ENCODE measurements around the gene OBSCN.

Gene OBSCN

GRCh38 chr1:228332797-228333738, 125.2 kb downstream of the OBSCN start:
- Histone ChIP-seq H3K9ac (ENCODE audit: low read depth, low read length) (no peak overlapping the region), H3K27ac (ENCODE audit: low read length) (no peak overlapping the region), H3K9me3 (ENCODE audit: insufficient read depth, low read depth, low read length) (no peaks in the 10 kb centered on the region), H3K36me3 (ENCODE audit: insufficient read depth, low read depth, low read length) (no peaks in the 10 kb centered on the region), H3K27me3 (ENCODE audit: insufficient read depth, low read length) (no peaks in the 10 kb centered on the region), H3K4me3 (ENCODE audit: low read length) (no peak overlapping the region), H3K4me1 (ENCODE audit: insufficient read depth, low read length) (no peaks in the 10 kb centered on the region)

- Histone ChIP-seq H3K36me3 (ENCODE audit: insufficient read depth, low read depth, low read length) (no peaks in the 10 kb centered on the region), H3K4me3 (ENCODE audit: low read length) (no peak overlapping the region), H3K9ac (ENCODE audit: low read depth, low read length) (no peak overlapping the region)
These were observed 125.9 kb downstream of the OBSCN start for GRCh38 chr1:228333739-228334115.

GRCh38 chr1:228334226-228334935, 126.5 kb downstream of the OBSCN start:
- H3K36me3 ChIP-seq (ENCODE audit: insufficient read depth, low read depth, low read length): peaks cover 4% of the 10 kb centered on the region; the same call in 1 of the 2 replicates

More at GRCh38 chr1:228333739-228334115, 125.9 kb downstream of the OBSCN start:
- no peak overlapping the region for H3K27ac ChIP-seq (ENCODE audit: low read length)
- H3K9me3 ChIP-seq (ENCODE audit: insufficient read depth, low read depth, low read length): no peaks in the 10 kb centered on the region
- H3K27me3 ChIP-seq (ENCODE audit: insufficient read depth, low read length): no peaks in the 10 kb centered on the region
- H3K4me1 ChIP-seq (ENCODE audit: insufficient read depth, low read length): no peaks in the 10 kb centered on the region

GRCh38 chr1:228334954-228335353, 127.1 kb downstream of the OBSCN start:
- peaks cover 10% of the 10 kb centered on the region; the same call in 1 of the 2 replicates for H3K36me3 ChIP-seq (ENCODE audit: insufficient read depth, low read depth, low read length)

More at GRCh38 chr1:228334226-228334935, 126.5 kb downstream of the OBSCN start:
- H3K27ac ChIP-seq (ENCODE audit: low read length): no peak overlapping the region
- H3K9ac ChIP-seq (ENCODE audit: low read depth, low read length): no peak overlapping the region
- H3K4me1 ChIP-seq (ENCODE audit: insufficient read depth, low read length): no peaks in the 10 kb centered on the region
- no peaks in the 10 kb centered on the region for H3K27me3 ChIP-seq (ENCODE audit: insufficient read depth, low read length)
- H3K9me3 ChIP-seq (ENCODE audit: insufficient read depth, low read depth, low read length): no peaks in the 10 kb centered on the region
- no peak overlapping the region for H3K4me3 ChIP-seq (ENCODE audit: low read length)

GRCh38 chr1:228335406-228336307, 127.8 kb downstream of the OBSCN start:
- Histone ChIP-seq H3K36me3 (ENCODE audit: insufficient read depth, low read depth, low read length) (peaks cover 12% of the 10 kb centered on the region; the same call in 1 of the 2 replicates), H3K27me3 (ENCODE audit: insufficient read depth, low read length) (no peaks in the 10 kb centered on the region), H3K4me1 (ENCODE audit: insufficient read depth, low read length) (no peaks in the 10 kb centered on the region), H3K9me3 (ENCODE audit: insufficient read depth, low read depth, low read length) (no peaks in the 10 kb centered on the region), H3K27ac (ENCODE audit: low read length) (no peak overlapping the region), H3K4me3 (ENCODE audit: low read length) (no peak overlapping the region), H3K9ac (ENCODE audit: low read depth, low read length) (no peak overlapping the region)

More at GRCh38 chr1:228334954-228335353, 127.1 kb downstream of the OBSCN start:
- Histone ChIP-seq H3K27me3 (ENCODE audit: insufficient read depth, low read length) (no peaks in the 10 kb centered on the region), H3K27ac (ENCODE audit: low read length) (no peak overlapping the region), H3K9ac (ENCODE audit: low read depth, low read length) (no peak overlapping the region), H3K4me1 (ENCODE audit: insufficient read depth, low read length) (no peaks in the 10 kb centered on the region), H3K4me3 (ENCODE audit: low read length) (no peak overlapping the region), H3K9me3 (ENCODE audit: insufficient read depth, low read depth, low read length) (no peaks in the 10 kb centered on the region)

GRCh38 chr1:228336308-228337030, 128.6 kb downstream of the OBSCN start:
- H3K27ac ChIP-seq (ENCODE audit: low read length): no peak overlapping the region
- no peaks in the 10 kb centered on the region for H3K27me3 ChIP-seq (ENCODE audit: insufficient read depth, low read length)
- H3K9me3 ChIP-seq (ENCODE audit: insufficient read depth, low read depth, low read length): no peaks in the 10 kb centered on the region
- H3K4me3 ChIP-seq (ENCODE audit: low read length): no peak overlapping the region
- H3K9ac ChIP-seq (ENCODE audit: low read depth, low read length): no peak overlapping the region
- no peaks in the 10 kb centered on the region for H3K4me1 ChIP-seq (ENCODE audit: insufficient read depth, low read length)
- peaks cover 12% of the 10 kb centered on the region; the same call in 1 of the 2 replicates for H3K36me3 ChIP-seq (ENCODE audit: insufficient read depth, low read depth, low read length)

- Histone ChIP-seq H3K4me3 (ENCODE audit: low read length) (no peak overlapping the region), H3K27me3 (ENCODE audit: insufficient read depth, low read length) (no peaks in the 10 kb centered on the region), H3K4me1 (ENCODE audit: insufficient read depth, low read length) (no peaks in the 10 kb centered on the region), H3K9ac (ENCODE audit: low read depth, low read length) (no peak overlapping the region), H3K36me3 (ENCODE audit: insufficient read depth, low read depth, low read length) (peaks cover 12% of the 10 kb centered on the region; the same call in 1 of the 2 replicates), H3K9me3 (ENCODE audit: insufficient read depth, low read depth, low read length) (no peaks in the 10 kb centered on the region), H3K27ac (ENCODE audit: low read length) (no peak overlapping the region)
These were observed 129.3 kb downstream of the OBSCN start for GRCh38 chr1:228337031-228337564.

GRCh38 chr1:228337711-228338520, 130.1 kb downstream of the OBSCN start:
- H3K9me3 ChIP-seq (ENCODE audit: insufficient read depth, low read depth, low read length): no peaks in the 10 kb centered on the region
- no peaks in the 10 kb centered on the region for H3K4me1 ChIP-seq (ENCODE audit: insufficient read depth, low read length)
- no peak overlapping the region for H3K4me3 ChIP-seq (ENCODE audit: low read length)
- H3K36me3 ChIP-seq (ENCODE audit: insufficient read depth, low read depth, low read length): peaks cover 12% of the 10 kb centered on the region; the same call in 1 of the 2 replicates
- H3K27me3 ChIP-seq (ENCODE audit: insufficient read depth, low read length): no peaks in the 10 kb centered on the region
- no peak overlapping the region for H3K27ac ChIP-seq (ENCODE audit: low read length)
- no peak overlapping the region for H3K9ac ChIP-seq (ENCODE audit: low read depth, low read length)

GRCh38 chr1:228338521-228339051, 130.7 kb downstream of the OBSCN start:
- Histone ChIP-seq H3K9me3 (ENCODE audit: insufficient read depth, low read depth, low read length) (no peaks in the 10 kb centered on the region), H3K36me3 (ENCODE audit: insufficient read depth, low read depth, low read length) (peaks cover 14% of the 10 kb centered on the region; the same call in 1 of the 2 replicates), H3K4me1 (ENCODE audit: insufficient read depth, low read length) (no peaks in the 10 kb centered on the region), H3K9ac (ENCODE audit: low read depth, low read length) (no peak overlapping the region), H3K27me3 (ENCODE audit: insufficient read depth, low read length) (no peaks in the 10 kb centered on the region), H3K27ac (ENCODE audit: low read length) (no peak overlapping the region), H3K4me3 (ENCODE audit: low read length) (no peak overlapping the region)
